ENCODE measurements around the gene DLGAP1.

Gene DLGAP1

GRCh38 chr18:4270988-4271387 is 184.1 kb downstream of the DLGAP1 start:
- H3K27ac ChIP-seq: no peak overlapping the region
- no peaks in the 10 kb centered on the region for H3K36me3 ChIP-seq
- H3K27me3 ChIP-seq (ENCODE audit: insufficient read depth, low read depth, severe bottlenecking): peaks cover 45% of the 10 kb centered on the region
- no peaks in the 10 kb centered on the region for H3K9me3 ChIP-seq (ENCODE audit: severe bottlenecking)
- no peak overlapping the region for H3K4me3 ChIP-seq (ENCODE audit: low read depth, low read length)
- no peak for DNase-seq
- no peak for TF ChIP-seq CTCF (IDR thresholded peaks at IDR 0.05; ENCODE audit: low read depth, low read length)

GRCh38 chr18:4270016-4270415 is 185.1 kb downstream of the DLGAP1 start:
- Histone ChIP-seq H3K4me3 (ENCODE audit: low read depth, low read length) (no peak overlapping the region), H3K27me3 (ENCODE audit: insufficient read depth, low read depth, severe bottlenecking) (peaks cover 45% of the 10 kb centered on the region), H3K27ac (no peak overlapping the region), H3K9me3 (ENCODE audit: severe bottlenecking) (no peaks in the 10 kb centered on the region), H3K36me3 (no peaks in the 10 kb centered on the region)
- no peak for DNase-seq
- no peak for TF ChIP-seq CTCF (IDR thresholded peaks at IDR 0.05; ENCODE audit: low read depth, low read length)

GRCh38 chr18:4267641-4268040 is 187.5 kb downstream of the DLGAP1 start:
- no peak for TF ChIP-seq CTCF (IDR thresholded peaks at IDR 0.05; ENCODE audit: low read depth, low read length)
- no peak overlapping the region for H3K4me3 ChIP-seq (ENCODE audit: low read depth, low read length)
- no peak for DNase-seq
- no peaks in the 10 kb centered on the region for H3K36me3 ChIP-seq
- H3K27me3 ChIP-seq (ENCODE audit: insufficient read depth, low read depth, severe bottlenecking): peaks cover 57% of the 10 kb centered on the region
- no peak overlapping the region for H3K27ac ChIP-seq
- H3K9me3 ChIP-seq (ENCODE audit: severe bottlenecking): no peaks in the 10 kb centered on the region

GRCh38 chr18:4264347-4264791 is 190.7 kb downstream of the DLGAP1 start:
- no peak for TF ChIP-seq CTCF (IDR thresholded peaks at IDR 0.05; ENCODE audit: low read depth, low read length)
- Histone ChIP-seq H3K4me3 (ENCODE audit: low read depth, low read length) (no peak overlapping the region), H3K9me3 (ENCODE audit: severe bottlenecking) (no peaks in the 10 kb centered on the region), H3K36me3 (no peaks in the 10 kb centered on the region), H3K27ac (no peak overlapping the region), H3K27me3 (ENCODE audit: insufficient read depth, low read depth, severe bottlenecking) (peaks cover 62% of the 10 kb centered on the region)
- DNase-seq: no peak

- TF ChIP-seq CTCF (IDR thresholded peaks at IDR 0.05; ENCODE audit: low read depth, low read length): no peak
Observed at GRCh38 chr18:4260107-4260506, 195.0 kb downstream of the DLGAP1 start.

GRCh38 chr18:4256766-4257417 is 198.2 kb downstream of the DLGAP1 start:
- H3K9me3 ChIP-seq (ENCODE audit: severe bottlenecking): no peaks in the 10 kb centered on the region
- H3K4me3 ChIP-seq (ENCODE audit: low read depth, low read length): no peak overlapping the region
- H3K27me3 ChIP-seq (ENCODE audit: insufficient read depth, low read depth, severe bottlenecking): peaks cover 64% of the 10 kb centered on the region
- TF ChIP-seq CTCF (IDR thresholded peaks at IDR 0.05; ENCODE audit: low read depth, low read length): no peak
- no peaks in the 10 kb centered on the region for H3K36me3 ChIP-seq
- H3K27ac ChIP-seq: no peak overlapping the region
- no peak for DNase-seq

More at GRCh38 chr18:4260107-4260506, 195.0 kb downstream of the DLGAP1 start:
- no peak for DNase-seq
- no peak overlapping the region for H3K27ac ChIP-seq
- no peaks in the 10 kb centered on the region for H3K9me3 ChIP-seq (ENCODE audit: severe bottlenecking)
- no peak overlapping the region for H3K4me3 ChIP-seq (ENCODE audit: low read depth, low read length)
- H3K27me3 ChIP-seq (ENCODE audit: insufficient read depth, low read depth, severe bottlenecking): peaks cover 74% of the 10 kb centered on the region
- no peaks in the 10 kb centered on the region for H3K36me3 ChIP-seq

All from WERI-Rb-1 (cell line).